Trophoblast cell (in vitro differentiated cells and primary cell): Measurements from ENCODE around the gene TSPAN11.
A peak's percentile ranks its signal among the peaks of the same experiment; 100 is the strongest.

ENCODE experiments used
- DNase-seq, 2 donors: peaks; one replicate each; pipeline ENCODE4 v3.0.0-alpha.2; 2016
- H2AFZ ChIP-seq: 2 replicates; pipeline ENCODE4 v1.6.1; 2013; ENCODE audit warnings: low read length, moderate library complexity, mild to moderate bottlenecking; ENCODE audit not compliant: insufficient read depth, poor library complexity
- H2AK5ac ChIP-seq: 2 replicates; pipeline ENCODE4 v1.6.1; 2013; ENCODE audit warnings: mild to moderate bottlenecking, low read length
- H2BK120ac ChIP-seq: 2 replicates; pipeline ENCODE4 v1.6.1; 2013; ENCODE audit warnings: low read length, mild to moderate bottlenecking, moderate library complexity; ENCODE audit not compliant: insufficient read depth, poor library complexity
- H2BK12ac ChIP-seq: 2 replicates; pipeline ENCODE4 v1.6.1; 2013; ENCODE audit warnings: mild to moderate bottlenecking, low read length, moderate library complexity
- H2BK5ac ChIP-seq: 2 replicates; pipeline ENCODE4 v1.6.1; 2013; ENCODE audit warnings: low read length, low read depth, moderate library complexity, mild to moderate bottlenecking; ENCODE audit not compliant: poor library complexity
- H3K14ac ChIP-seq: 2 replicates; pipeline ENCODE4 v1.6.1; 2013; ENCODE audit warnings: mild to moderate bottlenecking, low read length
- H3K18ac ChIP-seq: 2 replicates; pipeline ENCODE4 v1.6.1; 2013; ENCODE audit warnings: mild to moderate bottlenecking, low read length
- H3K23ac ChIP-seq: 2 replicates; pipeline ENCODE4 v1.6.1; 2013; ENCODE audit warnings: low read length
- H3K27ac ChIP-seq: 2 replicates; pipeline ENCODE4 v1.5.1; 2013; ENCODE audit warnings: low read depth, mild to moderate bottlenecking, inconsistent platforms, low read length, moderate library complexity
- H3K27me3 ChIP-seq: 2 replicates; pipeline ENCODE4 v1.6.1; 2013; ENCODE audit warnings: inconsistent platforms, mild to moderate bottlenecking, low read length, moderate library complexity; ENCODE audit not compliant: insufficient read depth
- H3K36me3 ChIP-seq, 2 experiments: 1 replicate in 1 of 2; 2 replicates in 1 of 2; pipeline ENCODE4 v1.6.1; 2013; ENCODE audit warnings: low read length in 2 of 2, mild to moderate bottlenecking in 2 of 2, moderate library complexity in 1 of 2; ENCODE audit not compliant: insufficient read depth in 2 of 2, control insufficient read depth in 1 of 2
- H3K4ac ChIP-seq: 2 replicates; pipeline ENCODE4 v1.6.1; 2013; ENCODE audit warnings: low read depth, mild to moderate bottlenecking, low read length, moderate library complexity
- H3K4me1 ChIP-seq, 2 experiments: 1 replicate in 1 of 2; 2 replicates in 1 of 2; pipeline ENCODE4 v1.6.1; 2013; ENCODE audit warnings: low read length in 2 of 2, mild to moderate bottlenecking in 2 of 2, moderate library complexity in 1 of 2; ENCODE audit not compliant: insufficient read depth in 2 of 2, control insufficient read depth in 1 of 2
- H3K4me2 ChIP-seq: 2 replicates; pipeline ENCODE4 v1.6.1; 2013; ENCODE audit warnings: inconsistent platforms, mild to moderate bottlenecking, low read length, moderate library complexity
- H3K4me3 ChIP-seq: 2 replicates; pipeline ENCODE4 v1.5.1; 2013; ENCODE audit warnings: mild to moderate bottlenecking, low read depth, low read length, inconsistent platforms
- H3K79me1 ChIP-seq: one replicate; pipeline ENCODE4 v1.6.1; 2013; ENCODE audit warnings: low read length
- H3K79me2 ChIP-seq: 2 replicates; pipeline ENCODE4 v1.6.1; 2013; ENCODE audit warnings: low read length, mild to moderate bottlenecking; ENCODE audit not compliant: control insufficient read depth, insufficient read depth, poor library complexity
- H3K9ac ChIP-seq: 2 replicates; pipeline ENCODE4 v1.6.1; 2013; ENCODE audit warnings: mild to moderate bottlenecking, low read length
- H3K9me3 ChIP-seq: 2 replicates; pipeline ENCODE4 v1.6.1; 2013; ENCODE audit warnings: low read depth, mild to moderate bottlenecking, control low read depth, inconsistent platforms, low read length; ENCODE audit not compliant: insufficient read depth
- H4K12ac ChIP-seq: 2 replicates; pipeline ENCODE4 v1.6.1; 2013; ENCODE audit warnings: low read depth, mild to moderate bottlenecking, low read length, moderate library complexity
- H4K8ac ChIP-seq: 2 replicates; pipeline ENCODE4 v1.6.1; 2013; ENCODE audit warnings: low read depth, mild to moderate bottlenecking, low read length, moderate library complexity
- H4K91ac ChIP-seq: one replicate; pipeline ENCODE4 v1.6.1; 2013; ENCODE audit warnings: low read depth, mild to moderate bottlenecking, low read length, moderate library complexity
- WGBS: extraction: QIAGEN DNeasy Blood & Tissue Kit; methylation state at CpG from one replicate; pipeline ENCODE4 v1.1.7; 2013; ENCODE audit warnings: missing lambda C conversion rate; ENCODE audit not compliant: insufficient read length, insufficient coverage; ENCODE audit errors: extremely low coverage; 5-methylcytosine and 5-hydroxymethylcytosine counted together

Gene TSPAN11

DNA sequence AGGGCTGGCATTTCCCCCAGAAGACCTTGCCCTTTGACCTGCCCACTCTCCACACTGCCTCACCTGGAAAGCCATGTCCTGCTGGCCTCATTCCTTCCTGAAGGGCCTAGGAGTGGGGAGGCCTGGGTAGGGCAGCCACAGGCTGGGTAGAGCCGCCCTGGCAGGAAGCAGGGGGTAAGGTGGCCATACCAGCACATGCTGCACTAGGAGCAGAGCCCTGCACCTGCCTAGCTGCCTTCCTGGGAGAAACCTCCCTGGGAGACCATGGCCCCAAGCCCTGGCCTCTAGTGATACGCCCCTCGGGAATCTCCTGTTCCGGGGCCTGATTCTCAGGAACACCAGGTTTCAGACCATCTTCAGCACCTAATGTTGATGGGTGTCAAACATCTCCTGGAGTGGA is 65.8 kb downstream of the TSPAN11 start:
- peaks cover 0 to 5% of the 10 kb centered on the region in 2 experiments for H3K4me1 ChIP-seq
- DNase-seq: peak in 1 of 2 donors; percentile 14
- no peak overlapping the region for H2BK5ac ChIP-seq
- H3K4me3 ChIP-seq: no peak overlapping the region
- no peaks in the 10 kb centered on the region for H3K79me1 ChIP-seq
- H3K27ac ChIP-seq: no peak overlapping the region
- H2AFZ ChIP-seq: no peak overlapping the region
- no peak overlapping the region for H4K12ac ChIP-seq
- H3K14ac ChIP-seq: no peak overlapping the region
- no peak overlapping the region for H3K4me2 ChIP-seq
- H2BK120ac ChIP-seq: no peak overlapping the region
- no peak overlapping the region for H4K8ac ChIP-seq
- no peak overlapping the region for H3K4ac ChIP-seq
- peaks cover 5% of the 10 kb centered on the region for H3K9me3 ChIP-seq
- no peaks in the 10 kb centered on the region for H3K79me2 ChIP-seq
- H4K91ac ChIP-seq: no peak overlapping the region
- no peaks in the 10 kb centered on the region for H3K27me3 ChIP-seq
- H3K23ac ChIP-seq: no peak overlapping the region
- no peaks in the 10 kb centered on the region for H3K36me3 ChIP-seq
- no peak overlapping the region for H3K9ac ChIP-seq
- no CpG with 5 or more reads among the region's 4 CpGs for WGBS
- H2BK12ac ChIP-seq: no peak overlapping the region
- no peak overlapping the region for H3K18ac ChIP-seq
- H2AK5ac ChIP-seq: no peak overlapping the region

DNA sequence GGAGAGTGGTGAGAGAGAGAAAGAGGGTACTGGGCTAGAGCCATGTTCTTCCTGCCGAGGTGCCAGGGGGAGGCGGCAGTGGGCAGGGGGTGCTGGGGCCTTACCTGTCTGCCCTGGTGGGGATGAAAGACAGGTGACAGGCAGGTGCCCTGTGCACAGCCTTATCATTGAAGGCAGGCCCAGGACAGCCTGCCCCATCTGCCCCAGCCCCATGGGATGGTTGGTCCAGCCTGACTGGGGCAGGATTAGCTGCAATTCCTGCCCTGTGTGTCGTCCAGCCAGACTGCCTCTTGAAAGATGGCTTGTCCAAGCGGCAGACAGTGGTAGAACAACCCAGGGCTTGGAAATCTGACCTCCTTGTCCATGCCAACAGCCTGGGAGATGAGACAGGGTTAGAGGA is 67.2 kb downstream of the TSPAN11 start:
- no peak overlapping the region for H3K4me3 ChIP-seq
- no CpG with 5 or more reads among the region's 4 CpGs for WGBS

GRCh38 chr12:30994274-30994673 is 67.7 kb downstream of the TSPAN11 start:
- no peak overlapping the region for H2AK5ac ChIP-seq
- no peak overlapping the region for H3K18ac ChIP-seq
- H4K91ac ChIP-seq: no peak overlapping the region
- no peaks in the 10 kb centered on the region for H3K27me3 ChIP-seq
- H2BK12ac ChIP-seq: no peak overlapping the region
- H3K4me3 ChIP-seq: no peak overlapping the region
- H2AFZ ChIP-seq: no peak overlapping the region
- WGBS: no CpG with 5 or more reads among the region's 13 CpGs
- H3K4me2 ChIP-seq: no peak overlapping the region
- H2BK120ac ChIP-seq: no peak overlapping the region
- DNase-seq: no peak
- H3K9ac ChIP-seq: no peak overlapping the region
- no peak overlapping the region for H3K27ac ChIP-seq
- H3K4me1 ChIP-seq: peaks cover 0 to 5% of the 10 kb centered on the region in 2 experiments
- H4K12ac ChIP-seq: no peak overlapping the region
- no peak overlapping the region for H3K14ac ChIP-seq
- H3K9me3 ChIP-seq: peaks cover 8% of the 10 kb centered on the region
- H3K79me2 ChIP-seq: no peaks in the 10 kb centered on the region
- H3K23ac ChIP-seq: no peak overlapping the region
- no peak overlapping the region for H2BK5ac ChIP-seq
- H4K8ac ChIP-seq: no peak overlapping the region
- H3K4ac ChIP-seq: no peak overlapping the region
- no peaks in the 10 kb centered on the region for H3K79me1 ChIP-seq
- H3K36me3 ChIP-seq: no peaks in the 10 kb centered on the region

More for the DNA sequence above, 67.2 kb downstream of the TSPAN11 start:
- Histone ChIP-seq H3K4me2 (no peak overlapping the region), H4K8ac (no peak overlapping the region), H3K23ac (no peak overlapping the region), H3K27me3 (no peaks in the 10 kb centered on the region), H3K4ac (no peak overlapping the region), H3K9me3 (peaks cover 8% of the 10 kb centered on the region), H2AK5ac (no peak overlapping the region), H3K14ac (no peak overlapping the region), H3K27ac (no peak overlapping the region), H3K4me1 (peaks cover 0 to 5% of the 10 kb centered on the region in 2 experiments), H3K9ac (no peak overlapping the region), H3K79me2 (no peaks in the 10 kb centered on the region), H3K79me1 (no peaks in the 10 kb centered on the region), H3K18ac (no peak overlapping the region), H2BK12ac (no peak overlapping the region), H2BK120ac (no peak overlapping the region), H3K36me3 (no peaks in the 10 kb centered on the region), H2BK5ac (no peak overlapping the region), H4K91ac (no peak overlapping the region), H4K12ac (no peak overlapping the region), H2AFZ (no peak overlapping the region)
- DNase-seq: no peak

DNA sequence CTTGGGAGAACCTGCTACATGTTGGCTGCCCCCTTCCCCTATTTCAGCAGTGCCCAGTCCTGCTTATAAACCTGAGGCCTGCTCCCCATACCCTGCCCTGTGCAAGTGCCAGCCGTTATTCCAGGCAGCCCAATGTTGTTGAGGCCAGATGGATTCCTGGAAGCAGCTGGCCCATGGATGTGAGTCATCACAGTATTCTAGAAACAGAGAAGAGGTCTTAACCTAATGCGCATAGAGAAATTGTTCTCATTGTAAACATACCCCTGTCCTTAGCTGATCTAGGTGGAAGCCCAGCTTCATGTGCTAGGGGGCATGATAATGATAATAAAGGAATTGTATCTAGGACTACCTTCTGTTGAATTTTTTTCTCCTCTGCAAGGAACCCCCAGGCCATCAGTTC is 69.7 kb downstream of the TSPAN11 start:
- H2AK5ac ChIP-seq: no peak overlapping the region
- no peak overlapping the region for H3K27ac ChIP-seq
- H3K9ac ChIP-seq: no peak overlapping the region

More for the DNA sequence above, 69.7 kb downstream of the TSPAN11 start:
- Histone ChIP-seq H2AFZ (no peak overlapping the region), H3K79me2 (no peaks in the 10 kb centered on the region), H4K8ac (no peak overlapping the region), H3K79me1 (no peaks in the 10 kb centered on the region), H3K4ac (no peak overlapping the region), H2BK120ac (no peak overlapping the region), H2BK12ac (no peak overlapping the region), H3K4me2 (no peak overlapping the region), H3K27me3 (no peaks in the 10 kb centered on the region), H3K9me3 (peaks cover 6% of the 10 kb centered on the region), H4K12ac (no peak overlapping the region), H3K14ac (no peak overlapping the region), H3K36me3 (no peaks in the 10 kb centered on the region), H4K91ac (no peak overlapping the region), H3K23ac (no peak overlapping the region), H2BK5ac (no peak overlapping the region), H3K4me1 (peaks cover 0 to 3% of the 10 kb centered on the region in 2 experiments), H3K18ac (no peak overlapping the region), H3K4me3 (no peak overlapping the region)
- DNase-seq: peak; percentile 65 to 92
- WGBS: no CpG with 5 or more reads among the region's 2 CpGs
